ENCODE results near the gene FAM98B. TPM values are rescaled to one million over a fixed set of nuclear protein-coding genes. Genes with fewer than 3 reads are reported as not detected.

Gene FAM98B
- total RNA-seq, 4 donors from 2014 or later, result 9.3 to 12.6 (median 10.9) TPM

DNA sequence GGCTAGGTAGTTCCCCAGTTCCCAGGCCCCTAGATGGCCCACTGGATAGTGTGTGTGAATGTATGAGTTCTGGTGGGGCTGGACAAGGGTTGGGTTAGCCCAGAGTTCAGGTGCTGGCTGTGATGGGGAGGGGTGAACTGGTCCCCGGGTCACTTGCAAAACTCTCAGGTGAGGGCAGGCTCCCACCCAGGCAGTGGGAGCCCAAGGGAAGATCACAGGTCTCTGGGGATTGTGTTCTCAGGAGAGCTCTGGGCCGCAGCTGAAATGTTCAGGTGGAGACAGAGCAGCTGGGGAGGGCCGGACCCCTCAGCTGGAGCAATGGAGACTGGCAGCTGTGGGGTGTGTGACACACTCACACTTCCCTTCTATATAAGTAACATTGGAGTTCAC, 12.8 kb upstream of the FAM98B start:
- Histone ChIP-seq H3K4me3 (replicated peaks in 1 of 3) (no peak overlapping the region), H3K27ac (no peak overlapping the region), H3K36me3 (no peaks in the 10 kb centered on the region), H3K4me1 (peaks cover 0 to 4% of the 10 kb centered on the region in 2 donors), H3K27me3 (no peaks in the 10 kb centered on the region), H3K9me3 (no peaks in the 10 kb centered on the region)
- TF ChIP-seq CTCF (IDR thresholded peaks at IDR 0.05), result no peak
- TF ChIP-seq POLR2A (IDR thresholded peaks at IDR 0.05), result no peak
- 83 to 94% methylated on average over 3 of the region's 3 CpGs for WGBS, 2 donors
- no peak for DNase-seq
- intact Hi-C loops (cut with DNase I), result loop anchor here (5.0 kb wide), 1 partner anchor 246 kb away; no protein-coding TSS in a partner anchor

GRCh38 chr15:38454696-38455090, 766 bp downstream of the FAM98B start:
- H3K27ac ChIP-seq, result peak overlapping the region; percentile 23 to 97 (median 87)
- WGBS, 2 donors, result 0 to 1% methylated on average over 12 of the region's 12 CpGs
- H3K4me3 ChIP-seq (replicated peaks in 1 of 3), result peak overlapping the region; percentile 56 to 74 (median 63)
- H3K27me3 ChIP-seq, result no peaks in the 10 kb centered on the region
- H3K4me1 ChIP-seq, result peaks cover 5 to 7% of the 10 kb centered on the region in 2 donors
- intact Hi-C loops (cut with DNase I), result no loop called here
- H3K36me3 ChIP-seq, result no peaks in the 10 kb centered on the region
- H3K9me3 ChIP-seq, result no peaks in the 10 kb centered on the region
- TF ChIP-seq CTCF (IDR thresholded peaks at IDR 0.05) (no peak), POLR2A (IDR thresholded peaks at IDR 0.05) (no peak)
- no peak for DNase-seq

- intact Hi-C loops (cut with DNase I), result no loop called here
- 8 to 12% methylated on average over 4 of the region's 4 CpGs for WGBS, 2 donors
- TF ChIP-seq POLR2A (IDR thresholded peaks at IDR 0.05) (no peak), CTCF (IDR thresholded peaks at IDR 0.05) (no peak)
- no peak for DNase-seq
- peaks cover 5 to 7% of the 10 kb centered on the region in 2 donors for H3K4me1 ChIP-seq
- no peaks in the 10 kb centered on the region for H3K9me3 ChIP-seq
- no peaks in the 10 kb centered on the region for H3K36me3 ChIP-seq
- no peaks in the 10 kb centered on the region for H3K27me3 ChIP-seq
- peak overlapping the region in 1 of 3 donors; percentile 97 for H3K27ac ChIP-seq
- peak overlapping the region in 2 of 3 donors; percentile 63 to 74 for H3K4me3 ChIP-seq (replicated peaks in 1 of 3)
Measured at GRCh38 chr15:38455092-38455491, 1.2 kb downstream of the FAM98B start.

GRCh38 chr15:38458646-38459045, 4.7 kb downstream of the FAM98B start:
- H3K27ac ChIP-seq, result no peak overlapping the region
- H3K4me1 ChIP-seq, result peaks cover 5 to 7% of the 10 kb centered on the region in 2 donors
- no peak for DNase-seq
- no peaks in the 10 kb centered on the region for H3K9me3 ChIP-seq
- no peaks in the 10 kb centered on the region for H3K27me3 ChIP-seq
- WGBS, 2 donors, result 98 to 100% methylated on average over 5 of the region's 5 CpGs
- intact Hi-C loops (cut with DNase I), result no loop called here
- no peak overlapping the region for H3K4me3 ChIP-seq (replicated peaks in 1 of 3)
- TF ChIP-seq CTCF (IDR thresholded peaks at IDR 0.05), result no peak
- TF ChIP-seq POLR2A (IDR thresholded peaks at IDR 0.05), result no peak
- no peaks in the 10 kb centered on the region for H3K36me3 ChIP-seq

GRCh38 chr15:38459480-38459879, 5.6 kb downstream of the FAM98B start:
- Histone ChIP-seq H3K4me3 (replicated peaks in 1 of 3) (no peak overlapping the region), H3K9me3 (no peaks in the 10 kb centered on the region), H3K36me3 (no peaks in the 10 kb centered on the region), H3K4me1 (peaks cover 5 to 7% of the 10 kb centered on the region in 2 donors), H3K27me3 (no peaks in the 10 kb centered on the region), H3K27ac (no peak overlapping the region)
- intact Hi-C loops (cut with DNase I), result no loop called here
- TF ChIP-seq CTCF (IDR thresholded peaks at IDR 0.05) (no peak), POLR2A (IDR thresholded peaks at IDR 0.05) (no peak)
- DNase-seq, result no peak
- 90 to 98% methylated on average over 5 to 6 of the region's 6 CpGs for WGBS, 2 donors
